NCI-H748 treated with DMSO at 0.1 percent for 48 hours (cell line): ENCODE data around the gene NOP14.
"Not testable (repeated sequence)": the region's sequence is repeated elsewhere in the genome, so short reads cannot be mapped to it uniquely, and the experiment has no call there.

ENCODE experiments used
- DNase-seq: peaks from one replicate; lab custom pipeline; 2025; lab: John Stamatoyannopoulos, UW

NOP14 gene

DNA sequence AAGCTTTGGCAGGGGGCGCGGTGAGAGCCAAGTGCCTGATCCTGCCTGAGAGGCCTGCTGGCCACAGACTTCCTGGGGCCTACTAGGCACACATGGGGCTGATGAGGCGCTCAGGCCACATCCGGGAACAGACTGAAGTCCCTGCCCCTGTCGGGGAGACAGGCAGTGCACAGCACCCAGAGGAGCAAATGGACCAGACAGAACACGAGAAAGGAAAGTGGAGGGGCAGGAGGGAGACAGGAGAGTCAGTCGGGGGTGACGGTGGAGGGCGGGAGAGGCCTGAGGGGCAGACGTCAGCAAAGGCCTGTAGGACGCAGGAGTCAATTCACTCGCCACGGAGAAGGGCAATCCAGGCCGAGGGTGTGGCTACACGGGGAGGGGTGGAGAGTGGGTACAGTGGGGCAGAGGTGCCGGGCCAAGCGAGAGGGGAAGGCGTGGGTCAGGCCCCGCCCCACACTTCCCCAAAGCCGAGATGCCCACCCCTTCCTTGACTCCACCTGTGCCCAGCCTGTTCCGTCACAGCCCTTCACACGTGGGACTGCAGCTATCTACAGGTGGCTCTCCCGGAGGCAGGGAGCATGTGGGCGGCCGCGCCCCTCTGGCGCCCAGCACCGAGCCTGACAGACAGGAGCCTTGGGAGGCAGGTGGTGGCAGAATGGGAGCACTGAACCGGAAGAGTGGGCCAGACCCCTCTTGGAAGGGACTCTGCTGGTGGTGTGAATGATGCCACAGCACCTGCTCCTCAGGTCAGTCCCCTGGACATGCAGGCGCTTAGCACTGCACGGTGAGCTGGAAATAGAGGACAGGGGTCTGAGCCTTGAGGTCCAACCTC, 20.5 kb downstream of the NOP14 start:
- DNase-seq = no peak

DNA sequence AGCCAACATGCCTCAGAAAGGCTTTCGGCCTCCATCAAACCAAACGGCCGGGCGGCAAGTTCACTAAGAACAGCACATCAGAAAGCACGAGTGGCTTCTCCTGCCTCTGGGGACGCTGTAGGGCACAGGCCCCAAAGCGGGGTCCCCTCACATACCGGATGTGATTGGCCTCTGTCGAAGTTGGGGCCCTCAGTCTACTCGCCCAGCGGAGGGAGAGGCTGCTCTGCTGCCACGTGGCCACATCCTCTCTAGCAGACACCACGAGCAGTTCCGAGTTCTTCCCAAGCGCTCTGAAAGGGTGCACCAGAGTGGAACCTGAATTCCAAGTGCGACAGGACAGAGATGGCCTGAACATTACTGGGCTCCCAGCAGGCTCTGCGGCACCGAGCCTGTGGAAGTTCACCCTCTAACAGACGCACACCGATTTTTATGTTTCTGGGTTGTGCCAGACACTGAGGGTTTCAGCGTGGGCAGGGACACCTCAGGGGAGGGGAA, 21.1 kb downstream of the NOP14 start:
- no peak for DNase-seq

DNA sequence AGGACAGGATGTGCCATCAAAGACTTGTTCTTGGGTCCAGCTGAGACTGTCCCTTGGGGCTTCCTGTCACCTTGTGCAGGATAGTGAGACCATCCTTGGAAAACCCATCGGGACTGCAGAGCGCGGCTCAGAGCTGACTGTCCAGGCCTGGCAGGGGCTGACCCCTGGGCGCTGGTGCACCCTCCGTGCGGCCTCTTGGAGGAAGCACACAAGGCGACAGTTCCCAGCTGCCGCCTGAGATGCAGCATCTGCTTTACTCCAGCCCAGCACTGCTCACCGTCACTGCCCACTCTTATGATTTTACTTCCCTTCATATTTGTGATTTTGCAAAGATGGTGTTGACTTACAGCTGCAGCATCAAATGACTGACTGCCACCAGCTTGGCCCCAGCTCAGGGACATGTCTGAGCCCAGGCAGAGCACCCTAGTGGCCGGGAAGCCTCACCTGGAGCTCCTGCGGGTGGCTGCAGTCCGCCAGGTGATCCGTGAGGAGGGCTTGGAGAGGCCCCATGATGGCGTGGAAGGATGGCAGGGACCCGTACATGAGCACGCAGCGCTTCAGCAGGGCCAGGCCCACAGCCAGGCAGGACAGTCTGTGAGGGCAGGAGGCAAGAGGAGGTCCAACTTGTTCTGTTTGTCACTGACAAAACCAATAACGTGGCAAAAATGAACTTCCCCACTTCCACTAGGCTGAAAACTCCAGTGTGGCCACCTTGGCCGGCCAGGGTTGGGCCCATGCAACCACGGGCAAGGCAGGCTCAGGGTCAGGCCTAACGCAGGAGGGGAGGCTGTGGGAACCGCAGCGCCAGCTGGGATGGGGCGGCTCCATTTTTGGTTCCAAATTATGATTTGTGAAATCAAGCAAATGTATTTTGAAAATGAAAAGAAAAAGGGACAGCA, 21.8 kb downstream of the NOP14 start:
- DNase-seq = no peak

DNA sequence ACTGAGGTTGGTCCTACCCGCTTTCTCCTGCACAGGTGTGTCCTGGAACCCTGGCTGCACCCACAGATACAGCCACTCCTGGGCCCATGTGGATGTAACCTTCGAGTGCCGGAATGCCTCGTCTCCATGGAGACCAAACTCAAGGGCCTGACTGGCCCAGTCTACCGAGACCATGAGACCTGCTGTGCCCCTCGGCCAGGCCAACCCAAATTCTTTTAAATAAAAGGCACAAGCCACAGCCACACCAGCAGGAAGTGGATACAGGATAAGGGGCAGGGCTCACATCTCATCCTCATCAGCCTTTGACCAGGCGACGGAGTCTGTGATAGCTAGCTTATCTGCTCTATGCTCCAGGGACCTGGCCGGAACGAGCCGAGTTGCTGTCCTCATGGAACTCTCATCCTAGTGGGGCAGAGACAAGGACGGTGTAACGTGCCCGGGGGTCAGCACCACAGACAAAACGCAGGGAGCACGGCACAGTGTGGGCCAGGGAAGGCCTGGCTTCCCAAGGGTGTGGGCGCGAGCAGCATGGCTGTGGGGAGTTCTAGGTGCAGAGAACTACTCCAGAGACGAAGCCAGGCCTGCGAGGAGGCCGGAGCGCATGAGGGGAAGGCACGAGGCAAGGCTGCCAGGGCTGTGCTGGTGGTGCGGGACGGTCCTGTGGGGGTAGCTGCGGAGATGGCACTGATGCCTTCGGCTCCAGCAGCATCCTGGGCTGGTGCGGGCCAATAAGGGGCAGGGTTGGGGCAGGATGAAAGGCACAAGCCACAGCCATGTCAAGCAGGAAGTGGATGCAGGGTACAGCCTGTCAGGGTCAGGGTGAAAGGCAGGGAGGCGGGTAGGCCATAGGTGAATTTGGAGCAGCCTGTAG, 22.7 kb downstream of the NOP14 start:
- no peak for DNase-seq

DNA sequence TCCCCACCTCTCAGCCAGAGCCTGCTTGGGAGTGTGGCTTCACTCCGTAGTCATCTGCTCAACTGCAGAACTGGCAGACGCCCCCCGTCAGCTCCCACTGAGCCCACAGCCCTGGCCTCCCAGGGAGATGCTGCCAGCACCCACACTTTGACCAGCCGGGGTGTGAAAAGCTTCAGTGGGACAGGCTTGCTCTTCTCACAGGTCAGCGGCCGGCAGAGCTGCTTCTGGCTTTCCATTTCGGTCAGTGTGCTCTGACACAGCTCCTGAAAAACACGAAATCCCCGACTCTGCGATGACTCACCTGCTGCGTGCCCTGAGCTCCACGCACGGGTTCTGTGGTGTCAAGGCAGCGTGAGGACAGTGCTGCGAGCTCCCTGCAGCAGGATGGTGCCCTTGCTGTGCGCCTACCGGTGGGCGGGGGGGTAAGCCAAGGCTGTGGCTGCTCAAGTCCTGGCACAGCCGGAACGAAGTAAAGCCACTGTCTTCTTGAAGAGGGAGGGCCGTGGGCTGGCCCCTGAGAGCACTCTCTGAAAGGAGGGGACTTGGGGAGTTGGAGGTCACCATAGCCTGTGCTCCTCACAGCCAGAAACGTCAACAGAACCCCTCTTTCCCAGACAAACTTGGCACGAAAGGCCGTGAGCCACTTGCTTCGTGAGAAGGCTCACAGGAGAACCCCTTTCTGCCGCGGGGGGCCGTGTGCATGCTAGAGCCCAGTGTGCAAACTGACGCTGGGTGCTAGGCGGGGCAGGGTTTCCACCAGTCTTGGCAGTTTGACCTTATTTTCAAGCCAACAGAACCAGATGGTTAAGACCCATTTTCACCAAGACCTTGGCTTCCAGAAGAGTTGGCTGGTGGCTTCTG, 23.6 kb downstream of the NOP14 start:
- no peak for DNase-seq

DNA sequence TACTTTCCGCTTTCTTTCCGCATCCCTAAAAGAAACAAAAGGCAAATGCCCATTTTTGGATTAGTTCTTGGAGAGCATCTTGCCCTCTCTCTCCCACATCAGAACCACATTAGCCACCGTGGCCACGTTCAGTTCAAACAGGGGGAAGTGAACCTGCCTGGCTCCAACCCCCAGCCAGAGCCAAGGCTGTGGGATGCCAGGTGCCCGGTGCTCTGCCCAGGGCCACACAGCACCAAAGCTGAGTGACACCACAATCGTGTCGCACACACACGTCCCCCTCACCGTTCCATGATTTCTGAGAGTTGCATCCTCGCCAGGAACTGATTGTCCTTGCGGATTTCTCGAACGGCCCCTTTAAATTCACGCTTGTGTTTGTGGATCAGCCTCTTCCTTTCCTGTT, 24.3 kb downstream of the NOP14 start:
- DNase-seq = no peak

DNA sequence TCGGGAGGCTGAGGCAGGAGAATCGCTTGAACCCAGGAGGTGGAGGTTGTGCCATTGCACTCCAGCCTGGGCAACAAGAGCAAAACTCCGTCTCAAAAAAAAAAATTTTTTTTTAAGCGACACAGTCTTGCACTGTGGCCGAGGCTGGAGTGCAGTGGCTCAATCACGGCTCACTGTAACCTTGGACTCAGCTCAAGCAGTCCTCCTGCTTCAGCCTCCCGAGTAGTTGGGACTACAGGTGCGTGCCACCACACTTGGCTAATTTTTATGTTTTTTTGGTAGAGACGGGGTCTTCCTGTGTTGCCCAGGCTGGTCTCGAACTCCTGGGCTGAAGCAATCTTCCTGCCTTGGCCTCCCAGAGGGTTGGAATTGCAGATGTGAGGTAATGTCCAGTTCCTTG, 24.8 kb downstream of the NOP14 start:
- not testable (repeated sequence) for DNase-seq

DNA sequence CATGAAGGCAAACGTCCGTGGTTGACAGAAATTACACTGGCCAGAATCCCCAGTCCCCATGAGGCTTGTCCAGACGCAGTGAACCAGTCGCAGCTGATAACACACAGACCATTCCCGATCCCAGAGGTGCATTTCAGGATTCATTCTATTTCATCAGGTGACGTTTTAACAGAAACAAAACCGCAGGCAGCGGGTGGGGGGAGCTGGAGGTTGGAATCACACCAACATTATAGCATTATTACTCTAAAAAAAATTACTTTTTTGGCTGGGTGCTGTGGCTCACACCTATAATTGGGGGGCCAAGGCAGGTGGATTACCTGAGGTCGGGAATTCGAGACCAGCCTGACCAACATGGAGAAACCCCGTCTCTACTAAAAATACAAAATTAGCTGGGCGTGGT, 25.2 kb downstream of the NOP14 start:
- no peak for DNase-seq

DNA sequence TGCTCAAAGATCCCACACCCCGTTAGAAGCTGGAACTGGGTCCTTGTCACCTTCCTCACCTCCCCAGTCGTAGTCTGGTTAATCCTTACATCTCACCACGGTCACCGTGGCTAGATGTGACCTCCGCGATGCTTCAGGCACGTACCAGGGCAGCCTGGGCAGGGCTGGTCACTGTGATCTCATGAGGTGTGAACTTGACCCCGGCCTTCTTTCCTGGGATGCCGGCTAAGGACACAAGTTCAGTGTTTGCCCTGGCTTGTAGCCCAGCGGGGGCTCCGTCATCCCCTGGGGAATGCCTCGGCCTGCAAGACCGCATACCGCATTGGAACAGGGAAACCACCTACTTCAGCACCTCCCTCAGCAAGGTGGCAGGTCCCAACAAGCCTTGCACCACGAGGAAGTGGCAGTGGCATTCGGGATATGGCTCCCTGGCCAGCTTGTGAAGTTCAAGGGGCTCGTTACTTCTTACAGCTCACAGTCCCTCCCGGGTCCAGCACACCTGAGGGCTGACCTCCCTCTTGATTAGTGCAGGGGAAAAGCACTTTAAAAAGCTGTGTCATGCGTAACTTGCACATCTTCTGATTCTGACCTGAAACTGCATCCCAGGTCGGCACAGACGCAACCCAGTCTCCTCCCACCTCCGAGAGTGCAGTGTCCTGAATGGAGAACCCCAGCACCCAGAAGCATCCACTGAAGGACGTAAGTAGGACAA, 25.9 kb downstream of the NOP14 start:
- no peak for DNase-seq

DNA sequence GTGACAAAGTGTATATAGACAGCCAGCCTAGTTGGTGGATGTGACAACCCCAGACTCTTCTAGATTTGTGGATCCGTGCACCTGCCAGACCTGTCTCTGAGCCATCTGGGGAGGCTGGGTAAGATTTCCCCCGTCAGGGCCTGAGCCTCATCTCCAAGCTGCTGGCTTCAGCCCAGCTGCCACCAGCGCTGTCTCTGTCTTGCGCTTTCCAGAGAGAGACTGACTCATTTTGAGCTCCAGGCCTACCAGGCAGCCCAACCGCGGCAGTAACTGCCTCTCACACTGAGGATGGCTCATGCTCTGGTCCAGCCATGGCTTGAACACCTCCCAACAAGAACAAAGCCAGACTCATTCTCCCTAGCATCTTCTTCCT, 26.4 kb downstream of the NOP14 start:
- no peak for DNase-seq

DNA sequence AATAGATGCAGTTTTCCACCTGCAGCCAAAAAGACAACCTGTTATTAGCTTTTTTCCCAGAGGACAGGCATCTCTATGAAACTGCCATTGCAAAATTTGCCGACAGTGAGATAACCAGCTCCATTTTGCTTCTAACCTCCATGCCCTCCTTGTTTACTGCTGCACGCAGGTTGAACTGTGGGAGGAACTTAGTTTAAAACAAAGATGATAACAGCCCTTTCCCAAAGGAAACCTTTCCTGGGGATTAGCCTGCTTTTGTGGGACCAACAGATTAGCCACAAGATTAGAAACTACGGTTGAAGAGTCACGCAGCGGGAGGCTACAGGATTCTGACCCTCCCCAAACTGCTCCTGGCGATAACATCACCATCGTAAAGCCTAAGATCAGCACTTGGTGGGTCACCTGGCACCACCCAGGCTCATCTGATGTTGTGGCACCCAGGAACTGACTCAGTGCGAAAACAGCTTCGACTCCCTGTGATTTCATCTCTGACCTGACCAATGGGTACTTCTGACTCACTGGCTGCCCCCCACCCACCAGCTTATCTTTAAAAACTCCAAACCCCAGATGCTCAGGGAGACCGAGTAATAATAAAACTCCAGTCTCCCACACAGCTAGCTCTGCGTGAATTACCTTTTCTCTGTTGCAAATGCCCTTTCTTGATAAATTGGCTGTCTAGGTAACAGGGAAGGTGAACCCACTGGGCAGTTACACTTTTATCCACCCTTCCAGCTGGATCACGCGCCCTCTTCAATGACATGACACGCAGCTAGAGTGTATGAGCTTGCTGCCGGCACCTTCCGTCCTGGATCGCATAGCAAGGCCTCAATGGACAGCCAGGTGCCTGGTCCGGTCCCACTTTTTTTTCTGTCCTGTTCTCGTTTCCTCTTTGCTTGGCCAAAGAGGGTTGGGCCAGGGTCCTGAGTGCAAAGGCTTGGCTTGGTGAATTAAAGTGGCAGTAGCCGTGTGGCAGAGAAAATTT, 27.2 kb downstream of the NOP14 start:
- DNase-seq = no peak

DNA sequence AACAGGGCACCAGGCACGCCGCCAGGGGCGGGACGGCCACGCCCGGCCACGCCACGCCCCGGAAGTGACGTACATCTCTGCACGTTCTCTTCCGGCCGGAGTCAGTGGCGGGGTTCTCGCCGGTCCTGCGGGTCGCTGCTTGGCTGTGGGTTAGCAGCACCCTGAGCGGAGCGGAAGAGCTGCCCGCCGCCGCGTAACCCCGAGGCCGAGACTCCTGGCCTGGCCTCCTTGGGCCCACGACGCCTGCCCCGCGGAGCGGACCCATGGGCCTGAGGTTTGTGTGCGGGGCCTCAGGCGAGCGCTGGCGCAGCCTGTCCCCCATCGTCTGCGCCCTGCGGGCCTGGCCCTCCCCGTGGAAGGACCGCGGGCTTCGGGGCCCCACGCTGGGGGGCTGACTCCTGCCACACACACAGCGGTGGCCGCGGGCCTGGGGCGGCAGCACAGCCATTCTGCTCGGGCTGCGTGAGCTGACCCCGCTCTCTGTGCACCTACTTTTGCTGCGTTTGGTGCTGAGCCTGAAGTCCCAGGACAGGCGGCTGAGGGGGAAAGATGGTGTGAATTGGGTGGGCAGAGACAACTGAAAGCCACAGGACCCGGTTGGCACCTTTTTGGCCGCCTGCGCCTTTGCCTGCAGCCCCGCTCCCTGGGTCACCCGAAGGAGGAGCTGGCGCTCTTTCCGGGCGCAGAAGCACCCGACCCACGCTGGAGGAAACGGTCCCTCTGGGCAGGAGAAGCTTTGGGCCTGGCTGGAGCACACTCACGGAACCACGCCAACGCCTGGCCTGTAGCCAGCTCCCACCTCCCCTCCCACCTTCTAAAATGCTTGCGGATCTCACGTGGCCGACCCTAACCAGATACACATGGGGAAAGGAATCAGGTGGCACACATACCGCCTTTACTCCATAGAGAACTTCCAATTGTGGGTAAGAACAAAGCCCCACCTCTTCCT, 28.1 kb downstream of the NOP14 start:
- peak; percentile 24 for DNase-seq

DNA sequence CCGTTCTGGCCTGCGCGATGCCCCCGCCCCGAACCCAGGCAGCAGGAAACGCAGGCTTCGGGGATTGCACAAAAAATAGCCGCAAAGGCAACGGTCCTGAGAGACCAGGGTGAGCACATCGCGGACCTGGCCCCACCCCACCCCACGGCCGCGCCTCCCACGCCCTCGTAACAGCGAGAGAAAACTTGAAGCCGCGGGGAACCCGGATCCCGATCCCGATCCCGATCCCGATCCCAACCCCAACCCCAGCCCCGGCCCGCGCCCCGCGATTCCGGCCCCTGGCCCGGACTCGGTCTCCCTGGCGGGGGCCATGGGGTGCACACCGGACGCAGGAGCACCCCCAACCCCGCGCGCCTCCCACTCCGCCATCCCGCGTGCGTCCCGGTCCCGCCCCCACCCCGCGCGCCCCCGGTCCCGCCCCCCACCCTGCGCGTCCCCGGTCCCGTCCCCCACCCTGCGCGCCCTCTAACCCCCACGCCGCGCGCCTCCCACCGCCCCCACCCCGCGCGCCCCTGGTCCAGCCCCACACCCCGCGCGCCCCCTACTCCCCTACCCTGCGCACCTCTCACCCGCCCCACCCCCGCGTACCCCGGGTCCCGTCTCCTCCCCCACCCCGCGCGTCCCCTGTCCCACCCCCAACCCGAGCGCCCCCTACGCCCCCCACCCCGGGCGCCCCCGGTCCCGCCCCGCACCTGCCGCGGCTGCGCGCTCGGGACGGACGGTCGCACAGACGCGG, 29.0 kb downstream of the NOP14 start:
- no peak for DNase-seq

DNA sequence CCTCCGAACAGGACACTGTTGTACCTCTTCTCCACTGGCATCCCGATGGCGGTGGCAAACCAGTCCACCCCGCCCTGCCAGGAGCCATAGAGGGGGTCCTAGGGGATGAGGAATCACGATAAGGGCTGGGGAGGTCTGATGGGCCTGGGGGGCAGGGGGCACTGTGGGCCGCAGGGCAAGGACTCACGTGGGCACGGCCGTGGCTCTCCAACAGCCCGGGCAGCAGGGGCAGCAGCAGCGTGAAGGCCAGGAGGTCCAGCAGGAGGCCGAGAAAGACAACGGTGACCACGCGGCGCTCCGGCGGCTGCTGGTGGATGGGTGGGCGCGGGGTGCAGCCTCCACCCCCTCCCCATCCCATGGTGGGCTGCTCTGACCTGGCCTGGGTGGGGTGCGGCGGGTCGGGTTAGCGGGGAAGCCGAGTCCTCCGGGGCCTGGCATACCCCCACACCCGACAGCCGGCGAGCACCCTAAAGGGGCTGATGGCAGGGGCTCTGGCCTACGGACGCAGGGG, 29.6 kb downstream of the NOP14 start:
- DNase-seq = no peak

DNA sequence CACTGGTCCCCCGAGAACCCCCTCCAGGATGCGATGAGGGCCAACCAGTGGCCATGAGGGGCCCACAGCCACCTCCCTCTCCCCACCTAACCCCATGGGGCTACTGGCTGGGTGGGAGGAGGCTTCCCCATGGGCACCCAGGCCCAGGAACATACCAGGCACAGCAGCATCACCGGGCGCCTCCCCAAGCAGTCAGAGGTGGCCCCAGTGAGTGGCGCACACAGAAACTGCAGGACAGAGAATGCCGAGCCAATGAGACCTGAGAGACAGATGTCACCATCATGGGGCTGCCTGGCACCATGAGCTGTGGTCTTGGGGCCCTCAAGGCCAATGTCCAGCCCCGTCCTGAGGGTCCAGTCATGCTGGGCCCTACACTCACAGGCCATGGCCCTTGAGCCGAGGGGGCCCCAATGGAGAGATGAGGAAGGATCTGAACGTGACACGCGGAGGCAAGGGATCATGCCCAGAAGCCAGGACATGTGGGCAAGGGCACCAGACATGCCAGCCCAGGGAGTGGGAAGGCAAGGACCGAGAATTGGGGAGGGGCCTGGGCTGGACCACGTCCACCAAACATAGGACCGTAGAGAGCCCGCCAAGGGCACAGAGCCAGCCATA, 30.1 kb downstream of the NOP14 start:
- DNase-seq = no peak

DNA sequence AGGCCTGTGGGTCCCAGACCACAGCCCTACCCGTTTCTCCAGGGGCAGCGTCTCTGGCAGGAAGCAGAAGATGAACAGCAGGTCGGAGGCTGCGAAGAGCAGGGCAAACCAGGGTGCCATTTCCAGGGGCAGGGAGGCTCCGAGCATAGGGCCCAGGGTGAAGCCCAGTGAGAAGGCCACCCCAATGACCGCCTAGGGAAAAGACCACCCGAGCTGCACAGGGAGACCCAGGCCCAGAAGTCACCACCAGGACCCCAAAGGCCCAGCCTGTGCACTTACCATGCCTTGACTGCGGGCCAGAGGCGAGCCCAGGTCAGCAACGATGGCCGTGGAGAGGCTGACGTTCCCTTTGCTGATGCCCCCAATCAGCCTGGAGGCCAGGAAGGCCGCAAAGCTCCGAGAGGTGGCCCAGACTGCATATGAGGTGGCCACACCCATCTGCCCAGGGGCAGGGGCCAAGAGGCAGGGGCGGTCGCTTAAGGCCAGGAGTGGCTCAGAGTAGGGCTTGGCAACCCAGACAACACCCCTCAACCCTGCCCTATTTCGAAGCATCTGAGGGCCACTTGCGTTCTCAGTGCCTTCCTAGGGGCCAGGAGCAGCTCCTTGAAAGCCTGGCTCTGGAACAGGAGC, 30.8 kb downstream of the NOP14 start:
- no peak for DNase-seq
